Inflammatory macrophage (primary cell): ENCODE data around the gene ADGRG1.
"Not testable (repeated sequence)": the region's sequence is repeated elsewhere in the genome, so short reads cannot be mapped to it uniquely, and the experiment has no call there.

Experiments used
- DNase-seq, 2 donors: peaks; one replicate each; pipeline ENCODE4 v3.0.0-alpha.2; 2020 to 2022

The ADGRG1 gene

GRCh38 chr16:57699899-57700298 is 71.5 kb downstream of the ADGRG1 start:
- DNase-seq, result no peak

GRCh38 chr16:57700781-57701551 is 72.5 kb downstream of the ADGRG1 start:
- no peak for DNase-seq

- no peak for DNase-seq
Observed at GRCh38 chr16:57701759-57702371, 73.4 kb downstream of the ADGRG1 start.

GRCh38 chr16:57703416-57704010 is 75.1 kb downstream of the ADGRG1 start:
- no peak for DNase-seq

- no peak for DNase-seq
Observed at GRCh38 chr16:57704011-57704904, 75.8 kb downstream of the ADGRG1 start.

- no peak for DNase-seq
Observed at GRCh38 chr16:57704905-57705852, 76.7 kb downstream of the ADGRG1 start.

- DNase-seq, result no peak
Observed at GRCh38 chr16:57706717-57707116, 78.3 kb downstream of the ADGRG1 start.

GRCh38 chr16:57707331-57707730 is 78.9 kb downstream of the ADGRG1 start:
- no peak for DNase-seq

GRCh38 chr16:57708168-57708567 is 79.7 kb downstream of the ADGRG1 start:
- no peak for DNase-seq

- no peak for DNase-seq
Observed at GRCh38 chr16:57709663-57710062, 81.2 kb downstream of the ADGRG1 start.

- no peak for DNase-seq
Observed at GRCh38 chr16:57711346-57711745, 82.9 kb downstream of the ADGRG1 start.

GRCh38 chr16:57711993-57712392 is 83.6 kb downstream of the ADGRG1 start:
- DNase-seq, result no peak

- not testable (repeated sequence) for DNase-seq
Observed at GRCh38 chr16:57712569-57712968, 84.1 kb downstream of the ADGRG1 start.

- DNase-seq, result no peak
Observed at GRCh38 chr16:57713596-57713995, 85.2 kb downstream of the ADGRG1 start.

- no peak for DNase-seq
Observed at GRCh38 chr16:57714047-57714446, 85.6 kb downstream of the ADGRG1 start.
